HG02884 (cell line): ENCODE measurements around the gene PEX3.

Source experiments
- ATAC-seq: cut with Tn5 transposase; IDR thresholded peaks from one replicate; pipeline ENCODE4 v1.9.1; 2021; ENCODE audit warnings: mild to moderate bottlenecking, moderate library complexity; ENCODE audit not compliant: unreplicated experiment

Gene PEX3

GRCh38 chr6:143536866-143537691, 86.5 kb downstream of the PEX3 start:
- ATAC-seq: peak; percentile 61

GRCh38 chr6:143538374-143538773, 87.8 kb downstream of the PEX3 start:
- no peak for ATAC-seq

GRCh38 chr6:143539106-143539505, 88.5 kb downstream of the PEX3 start:
- no peak for ATAC-seq

- no peak for ATAC-seq
Measured at GRCh38 chr6:143539734-143540133, 89.1 kb downstream of the PEX3 start.

- no peak for ATAC-seq
Measured at GRCh38 chr6:143540192-143540591, 89.6 kb downstream of the PEX3 start.
